ENCODE data around the gene KRTAP9-3. TPM values are rescaled to one million over a fixed set of nuclear protein-coding genes. Genes with fewer than 3 reads are reported as not detected.
"Not testable (repeated sequence)": the region's sequence is repeated elsewhere in the genome, so short reads cannot be mapped to it uniquely, and the experiment has no call there.

The KRTAP9-3 gene
- polyA plus RNA-seq, 1 donor from 2014 or later = not detected

DNA sequence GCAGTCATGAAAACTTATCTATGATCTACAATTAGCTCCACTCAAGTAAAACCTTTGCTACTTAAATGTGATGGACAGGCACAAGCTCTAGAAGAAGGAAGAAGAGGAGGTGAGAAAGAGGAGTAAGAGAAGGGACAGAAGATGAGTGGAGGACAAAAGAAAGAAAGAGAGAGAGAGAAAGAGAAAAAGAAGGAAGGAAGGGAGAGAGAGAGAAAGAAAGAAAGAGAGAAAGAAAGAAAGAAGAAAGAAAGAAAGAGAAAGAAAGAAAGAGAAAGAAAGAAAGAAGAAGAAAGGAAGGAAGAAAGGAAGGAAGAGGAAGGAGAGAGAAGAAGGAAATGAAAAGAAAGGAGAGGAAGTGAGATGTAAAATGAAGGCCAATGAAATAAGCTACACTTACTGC lies 2.2 kb upstream of the KRTAP9-3 start:
- no peaks in the 10 kb centered on the region for H3K9me2 ChIP-seq (ENCODE audit: insufficient read depth, low read length)

DNA sequence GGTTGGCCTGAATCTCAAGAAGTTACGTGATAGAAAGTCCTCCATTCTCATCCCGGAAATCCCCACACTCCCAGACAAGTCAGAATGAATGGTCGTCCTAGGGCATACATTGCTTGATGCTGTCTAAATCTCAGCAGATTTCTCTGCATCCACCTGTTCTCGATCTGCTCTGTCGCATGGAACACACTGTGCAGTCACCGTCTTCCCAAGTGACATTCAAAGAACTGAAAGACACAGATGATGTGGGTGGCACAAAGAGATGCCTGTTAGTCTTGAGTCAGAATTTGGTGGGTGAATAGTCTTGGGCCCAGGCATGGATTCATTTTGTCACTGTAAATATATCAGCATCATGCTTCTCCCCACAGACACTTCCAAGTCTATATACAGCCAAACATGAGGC lies 518 bp upstream of the KRTAP9-3 start:
- Histone ChIP-seq H3K9ac (ENCODE audit: low read length) (no peak overlapping the region), H3F3A (ENCODE audit: insufficient read depth, low read length, poor library complexity, severe bottlenecking) (no peaks in the 10 kb centered on the region), H4K20me1 (ENCODE audit: insufficient read depth) (no peaks in the 10 kb centered on the region), H3K9me2 (ENCODE audit: insufficient read depth, low read length) (no peaks in the 10 kb centered on the region), H3K4me2 (ENCODE audit: low read length) (no peak overlapping the region), H3K4me3 (ENCODE audit: low read length) (no peak overlapping the region), H2AFZ (ENCODE audit: low read depth, low read length) (no peak overlapping the region), H3K27me3 (ENCODE audit: insufficient read depth, low read depth, low read length) (no peaks in the 10 kb centered on the region), H3K36me3 (ENCODE audit: insufficient read depth, low read length) (no peaks in the 10 kb centered on the region), H3K27ac (ENCODE audit: low read length) (no peak overlapping the region), H3K79me2 (replicated peaks; ENCODE audit: insufficient read depth, low read length) (no peaks in the 10 kb centered on the region), H3K9me3 (ENCODE audit: low read length) (no peaks in the 10 kb centered on the region)
- no peak for TF ChIP-seq MXI1 (conservative IDR thresholded peaks at IDR 0.05; ENCODE audit: poor library complexity, severe bottlenecking)
- no peak for TF ChIP-seq POLR2AphosphoS5 (IDR thresholded peaks at IDR 0.05)
- no peak for TF ChIP-seq EP300 (conservative IDR thresholded peaks at IDR 0.05; ENCODE audit: poor library complexity, severe bottlenecking)
- no peak for TF ChIP-seq TAF1 (IDR thresholded peaks at IDR 0.05; ENCODE audit: low read depth)
- no peak for TF ChIP-seq RAD21 (conservative IDR thresholded peaks at IDR 0.05)
- TF ChIP-seq EZH2 (IDR thresholded peaks at IDR 0.05; ENCODE audit: borderline replicate concordance, insufficient read depth, low read length, poor library complexity, severe bottlenecking) = no peak
- TF ChIP-seq, protein P1, sequence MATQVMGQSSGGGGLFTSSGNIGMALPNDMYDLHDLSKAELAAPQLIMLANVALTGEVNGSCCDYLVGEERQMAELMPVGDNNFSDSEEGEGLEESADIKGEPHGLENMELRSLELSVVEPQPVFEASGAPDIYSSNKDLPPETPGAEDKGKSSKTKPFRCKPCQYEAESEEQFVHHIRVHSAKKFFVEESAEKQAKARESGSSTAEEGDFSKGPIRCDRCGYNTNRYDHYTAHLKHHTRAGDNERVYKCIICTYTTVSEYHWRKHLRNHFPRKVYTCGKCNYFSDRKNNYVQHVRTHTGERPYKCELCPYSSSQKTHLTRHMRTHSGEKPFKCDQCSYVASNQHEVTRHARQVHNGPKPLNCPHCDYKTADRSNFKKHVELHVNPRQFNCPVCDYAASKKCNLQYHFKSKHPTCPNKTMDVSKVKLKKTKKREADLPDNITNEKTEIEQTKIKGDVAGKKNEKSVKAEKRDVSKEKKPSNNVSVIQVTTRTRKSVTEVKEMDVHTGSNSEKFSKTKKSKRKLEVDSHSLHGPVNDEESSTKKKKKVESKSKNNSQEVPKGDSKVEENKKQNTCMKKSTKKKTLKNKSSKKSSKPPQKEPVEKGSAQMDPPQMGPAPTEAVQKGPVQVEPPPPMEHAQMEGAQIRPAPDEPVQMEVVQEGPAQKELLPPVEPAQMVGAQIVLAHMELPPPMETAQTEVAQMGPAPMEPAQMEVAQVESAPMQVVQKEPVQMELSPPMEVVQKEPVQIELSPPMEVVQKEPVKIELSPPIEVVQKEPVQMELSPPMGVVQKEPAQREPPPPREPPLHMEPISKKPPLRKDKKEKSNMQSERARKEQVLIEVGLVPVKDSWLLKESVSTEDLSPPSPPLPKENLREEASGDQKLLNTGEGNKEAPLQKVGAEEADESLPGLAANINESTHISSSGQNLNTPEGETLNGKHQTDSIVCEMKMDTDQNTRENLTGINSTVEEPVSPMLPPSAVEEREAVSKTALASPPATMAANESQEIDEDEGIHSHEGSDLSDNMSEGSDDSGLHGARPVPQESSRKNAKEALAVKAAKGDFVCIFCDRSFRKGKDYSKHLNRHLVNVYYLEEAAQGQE (IDR thresholded peaks at IDR 0.05; ENCODE audit: borderline replicate concordance) = no peak
- TF ChIP-seq SMC3 (conservative IDR thresholded peaks at IDR 0.05; ENCODE audit: poor library complexity) = no peak

More for the DNA sequence above, 2.2 kb upstream of the KRTAP9-3 start:
- no peak overlapping the region for H3K4me3 ChIP-seq (ENCODE audit: low read length)
- H3K36me3 ChIP-seq (ENCODE audit: insufficient read depth, low read length) = no peaks in the 10 kb centered on the region
- H4K20me1 ChIP-seq (ENCODE audit: insufficient read depth) = no peaks in the 10 kb centered on the region
- H3K9ac ChIP-seq (ENCODE audit: low read length) = no peak overlapping the region
- H3K9me3 ChIP-seq (ENCODE audit: low read length) = no peaks in the 10 kb centered on the region
- H3F3A ChIP-seq (ENCODE audit: insufficient read depth, low read length, poor library complexity, severe bottlenecking) = no peaks in the 10 kb centered on the region
- no peaks in the 10 kb centered on the region for H3K79me2 ChIP-seq (replicated peaks; ENCODE audit: insufficient read depth, low read length)
- no peak overlapping the region for H2AFZ ChIP-seq (ENCODE audit: low read depth, low read length)
- no peak for TF ChIP-seq EP300 (conservative IDR thresholded peaks at IDR 0.05; ENCODE audit: poor library complexity, severe bottlenecking)
- no peak for TF ChIP-seq TAF1 (IDR thresholded peaks at IDR 0.05; ENCODE audit: low read depth)
- TF ChIP-seq POLR2AphosphoS5 (IDR thresholded peaks at IDR 0.05) = no peak
- no peak for TF ChIP-seq EZH2 (IDR thresholded peaks at IDR 0.05; ENCODE audit: borderline replicate concordance, insufficient read depth, low read length, poor library complexity, severe bottlenecking)
- TF ChIP-seq SMC3 (conservative IDR thresholded peaks at IDR 0.05; ENCODE audit: poor library complexity) = no peak
- no peak for TF ChIP-seq MXI1 (conservative IDR thresholded peaks at IDR 0.05; ENCODE audit: poor library complexity, severe bottlenecking)
- no peak for TF ChIP-seq RAD21 (conservative IDR thresholded peaks at IDR 0.05)
- TF ChIP-seq, protein P2, sequence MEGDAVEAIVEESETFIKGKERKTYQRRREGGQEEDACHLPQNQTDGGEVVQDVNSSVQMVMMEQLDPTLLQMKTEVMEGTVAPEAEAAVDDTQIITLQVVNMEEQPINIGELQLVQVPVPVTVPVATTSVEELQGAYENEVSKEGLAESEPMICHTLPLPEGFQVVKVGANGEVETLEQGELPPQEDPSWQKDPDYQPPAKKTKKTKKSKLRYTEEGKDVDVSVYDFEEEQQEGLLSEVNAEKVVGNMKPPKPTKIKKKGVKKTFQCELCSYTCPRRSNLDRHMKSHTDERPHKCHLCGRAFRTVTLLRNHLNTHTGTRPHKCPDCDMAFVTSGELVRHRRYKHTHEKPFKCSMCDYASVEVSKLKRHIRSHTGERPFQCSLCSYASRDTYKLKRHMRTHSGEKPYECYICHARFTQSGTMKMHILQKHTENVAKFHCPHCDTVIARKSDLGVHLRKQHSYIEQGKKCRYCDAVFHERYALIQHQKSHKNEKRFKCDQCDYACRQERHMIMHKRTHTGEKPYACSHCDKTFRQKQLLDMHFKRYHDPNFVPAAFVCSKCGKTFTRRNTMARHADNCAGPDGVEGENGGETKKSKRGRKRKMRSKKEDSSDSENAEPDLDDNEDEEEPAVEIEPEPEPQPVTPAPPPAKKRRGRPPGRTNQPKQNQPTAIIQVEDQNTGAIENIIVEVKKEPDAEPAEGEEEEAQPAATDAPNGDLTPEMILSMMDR (IDR thresholded peaks at IDR 0.05; ENCODE audit: poor library complexity, severe bottlenecking) = no peak
- TF ChIP-seq, protein P1 (IDR thresholded peaks at IDR 0.05; ENCODE audit: borderline replicate concordance) = no peak
- H3K4me2 ChIP-seq (ENCODE audit: low read length) = no peak overlapping the region
- no peaks in the 10 kb centered on the region for H3K27me3 ChIP-seq (ENCODE audit: insufficient read depth, low read depth, low read length)
- H3K27ac ChIP-seq (ENCODE audit: low read length) = no peak overlapping the region

DNA sequence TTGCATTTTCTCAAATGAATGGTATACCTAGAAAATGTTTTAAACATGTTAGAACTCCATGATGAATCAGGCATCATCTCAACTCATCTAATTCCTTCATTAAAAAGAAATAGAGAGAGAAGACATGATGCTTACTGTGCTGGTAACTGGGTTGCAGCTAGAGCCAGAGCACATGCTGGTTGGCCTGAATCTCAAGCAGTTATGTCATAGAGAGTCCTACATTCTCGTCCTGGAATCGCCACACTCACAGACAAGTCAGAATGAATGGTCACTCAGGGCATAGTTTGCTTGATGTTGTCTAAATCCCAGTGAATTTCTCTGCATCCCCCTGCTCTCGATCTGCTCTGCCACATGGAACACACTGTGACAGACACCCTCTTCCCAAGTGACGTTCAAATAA lies 4.9 kb downstream of the KRTAP9-3 start:
- H3K27me3 ChIP-seq (ENCODE audit: insufficient read depth, low read depth, low read length); H3K79me2 ChIP-seq (replicated peaks; ENCODE audit: insufficient read depth, low read length); H3K4me3 ChIP-seq (ENCODE audit: low read length); H3F3A ChIP-seq (ENCODE audit: insufficient read depth, low read length, poor library complexity, severe bottlenecking); H3K36me3 ChIP-seq (ENCODE audit: insufficient read depth, low read length); H3K4me2 ChIP-seq (ENCODE audit: low read length); H3K27ac ChIP-seq (ENCODE audit: low read length); H4K20me1 ChIP-seq (ENCODE audit: insufficient read depth); H2AFZ ChIP-seq (ENCODE audit: low read depth, low read length); H3K9me3 ChIP-seq (ENCODE audit: low read length); H3K9me2 ChIP-seq (ENCODE audit: insufficient read depth, low read length); H3K9ac ChIP-seq (ENCODE audit: low read length): not testable (repeated sequence)

DNA sequence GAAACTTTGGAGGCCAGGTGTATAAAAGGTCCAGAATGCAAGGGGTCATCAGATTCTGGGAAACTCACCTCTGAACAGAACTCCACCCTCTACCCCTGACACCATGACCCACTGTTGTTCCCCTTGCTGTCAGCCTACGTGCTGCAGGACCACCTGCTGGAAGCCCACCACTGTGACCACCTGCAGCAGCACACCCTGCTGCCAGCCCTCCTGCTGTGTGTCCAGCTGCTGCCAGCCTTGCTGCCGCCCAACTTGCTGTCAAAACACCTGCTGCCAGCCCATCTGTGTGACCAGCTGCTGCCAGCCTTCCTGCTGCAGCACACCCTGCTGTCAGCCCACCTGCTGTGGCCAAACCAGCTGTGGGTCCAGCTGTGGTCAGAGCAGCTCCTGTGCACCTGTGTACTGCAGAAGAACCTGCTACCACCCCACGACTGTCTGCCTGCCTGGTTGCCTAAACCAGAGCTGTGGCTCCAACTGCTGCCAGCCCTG lies 5.7 kb downstream of the KRTAP9-3 start, which contains the start of gene KRTAP9-8:
TSS of gene KRTAP9-8 (plus strand) at position 51 of the 489 bp plus-strand sequence. CDS start at position 104, 53 bp downstream.
- not testable (repeated sequence) for H3F3A ChIP-seq (ENCODE audit: insufficient read depth, low read length, poor library complexity, severe bottlenecking); H3K4me2 ChIP-seq (ENCODE audit: low read length); H3K9me2 ChIP-seq (ENCODE audit: insufficient read depth, low read length); H3K27ac ChIP-seq (ENCODE audit: low read length); H3K36me3 ChIP-seq (ENCODE audit: insufficient read depth, low read length); H2AFZ ChIP-seq (ENCODE audit: low read depth, low read length); H3K79me2 ChIP-seq (replicated peaks; ENCODE audit: insufficient read depth, low read length); H4K20me1 ChIP-seq (ENCODE audit: insufficient read depth); H3K4me3 ChIP-seq (ENCODE audit: low read length); H3K27me3 ChIP-seq (ENCODE audit: insufficient read depth, low read depth, low read length); H3K9me3 ChIP-seq (ENCODE audit: low read length); H3K9ac ChIP-seq (ENCODE audit: low read length)

All from neural cell (in vitro differentiated cells).